GOT3 (cell line): ENCODE measurements around the gene PKNOX1.
"Not testable (repeated sequence)": the region's sequence is repeated elsewhere in the genome, so short reads cannot be mapped to it uniquely, and the experiment has no call there.

Source experiments
- DNase-seq: peaks from one replicate; lab custom pipeline; 2025; ENCODE audit warnings: mixed read lengths; lab: John Stamatoyannopoulos, UW

Gene PKNOX1

GRCh38 chr21:43020771-43021170 lies 46.4 kb downstream of the PKNOX1 start:
- DNase-seq, result no peak

GRCh38 chr21:43021191-43021590 lies 46.8 kb downstream of the PKNOX1 start:
- no peak for DNase-seq

GRCh38 chr21:43021756-43022600 lies 47.6 kb downstream of the PKNOX1 start:
- DNase-seq, result no peak

DNA sequence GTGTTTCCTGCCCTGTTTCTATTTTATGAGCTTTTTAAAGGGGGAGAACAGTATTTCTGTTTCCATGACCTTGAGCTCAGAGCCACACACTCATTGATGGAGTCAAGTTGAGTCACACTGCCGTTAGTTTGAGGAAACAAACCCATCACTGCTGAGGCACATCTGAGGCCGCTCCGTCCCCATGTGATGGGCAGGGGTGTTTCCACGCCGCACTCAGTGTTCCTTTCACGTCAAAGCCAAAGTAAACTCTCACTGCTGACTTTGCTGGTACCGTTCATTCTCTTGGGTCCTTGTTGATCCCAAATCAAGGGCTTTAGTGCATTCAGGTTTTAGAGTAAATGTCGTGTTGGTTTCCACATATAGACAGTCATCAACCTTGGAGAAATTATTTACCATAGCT lies 48.8 kb downstream of the PKNOX1 start:
- no peak for DNase-seq

DNA sequence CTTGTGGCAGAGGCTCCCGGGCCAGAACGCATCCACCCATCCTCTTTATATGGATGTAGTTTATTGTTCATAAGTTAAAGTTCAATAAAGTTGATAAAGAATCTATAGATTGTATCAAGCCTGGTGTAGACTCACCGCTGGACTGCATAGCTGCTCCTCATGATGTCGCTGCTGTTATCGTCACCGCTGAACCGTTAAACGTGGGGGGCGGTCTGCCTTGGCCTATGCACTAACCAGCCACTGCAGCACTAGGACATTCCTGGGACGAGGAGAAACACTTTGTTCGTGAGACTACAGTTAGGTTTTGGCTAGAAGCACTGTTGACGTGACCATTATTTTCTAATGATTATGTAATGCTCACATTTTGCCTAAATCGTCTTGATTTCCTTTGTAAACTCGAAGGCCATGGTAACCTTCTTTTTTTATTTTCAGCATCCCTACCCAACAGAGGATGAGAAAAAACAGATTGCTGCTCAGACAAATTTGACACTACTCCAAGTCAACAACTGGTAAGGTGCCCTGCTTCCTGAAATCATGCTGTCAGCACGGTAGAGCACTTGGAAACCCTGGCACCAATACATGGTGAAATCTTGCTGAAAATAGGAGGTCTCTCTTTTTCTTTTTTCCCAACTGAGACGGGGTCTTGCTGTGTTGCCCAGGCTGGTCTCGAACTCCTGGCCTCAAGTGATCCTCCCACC lies 50.2 kb downstream of the PKNOX1 start:
- no peak for DNase-seq

GRCh38 chr21:43025636-43026180 lies 51.3 kb downstream of the PKNOX1 start:
- DNase-seq, result no peak

- no peak for DNase-seq
These were observed 53.7 kb downstream of the PKNOX1 start for GRCh38 chr21:43027846-43028731.

GRCh38 chr21:43029785-43030184 lies 55.4 kb downstream of the PKNOX1 start:
- DNase-seq, result no peak

GRCh38 chr21:43031121-43031619 lies 56.8 kb downstream of the PKNOX1 start:
- no peak for DNase-seq

DNA sequence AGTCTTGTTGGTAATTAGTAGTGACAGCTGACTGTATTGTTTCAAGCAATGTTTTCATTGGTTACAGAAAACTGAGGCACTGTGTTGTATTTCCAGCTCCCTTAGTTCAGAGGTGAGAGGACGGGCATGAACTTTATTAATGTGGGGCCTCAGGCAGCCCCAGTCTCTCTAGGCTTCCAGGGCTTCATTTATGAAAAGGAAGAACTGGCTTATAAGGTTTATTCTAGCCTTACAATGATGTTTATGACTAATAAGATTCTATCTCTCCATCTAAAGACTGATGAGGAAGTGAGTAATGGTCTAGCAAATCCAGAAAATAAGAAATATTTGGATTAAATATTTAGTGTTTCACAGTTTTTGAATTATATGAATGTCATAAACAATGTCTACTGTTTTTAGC lies 59.7 kb downstream of the PKNOX1 start:
- no peak for DNase-seq

DNA sequence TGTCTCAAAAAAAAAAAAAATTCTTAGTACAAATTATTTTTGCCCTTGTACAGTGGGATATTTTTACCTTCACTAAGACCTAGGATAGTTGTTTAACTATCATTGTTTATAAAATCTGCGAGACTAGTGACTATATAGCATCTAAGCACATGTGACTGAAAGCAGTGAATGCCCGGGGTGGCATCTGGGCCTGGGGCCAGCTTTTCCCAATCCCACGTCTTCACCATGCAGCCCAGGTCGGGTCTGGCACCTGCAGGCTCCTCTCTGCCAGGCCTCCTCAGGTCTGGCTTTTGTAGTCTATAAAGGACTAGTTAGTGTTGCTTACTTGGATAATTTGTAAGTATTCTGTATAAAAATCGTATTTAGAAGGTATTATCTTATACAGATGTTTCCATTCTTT lies 60.5 kb downstream of the PKNOX1 start:
- DNase-seq, result no peak

- DNase-seq, result not testable (repeated sequence)
These were observed 62.5 kb downstream of the PKNOX1 start for GRCh38 chr21:43036889-43037288.

GRCh38 chr21:43037918-43038658 lies 63.7 kb downstream of the PKNOX1 start:
- not testable (repeated sequence) for DNase-seq

GRCh38 chr21:43038659-43039044 lies 64.3 kb downstream of the PKNOX1 start:
- not testable (repeated sequence) for DNase-seq

DNA sequence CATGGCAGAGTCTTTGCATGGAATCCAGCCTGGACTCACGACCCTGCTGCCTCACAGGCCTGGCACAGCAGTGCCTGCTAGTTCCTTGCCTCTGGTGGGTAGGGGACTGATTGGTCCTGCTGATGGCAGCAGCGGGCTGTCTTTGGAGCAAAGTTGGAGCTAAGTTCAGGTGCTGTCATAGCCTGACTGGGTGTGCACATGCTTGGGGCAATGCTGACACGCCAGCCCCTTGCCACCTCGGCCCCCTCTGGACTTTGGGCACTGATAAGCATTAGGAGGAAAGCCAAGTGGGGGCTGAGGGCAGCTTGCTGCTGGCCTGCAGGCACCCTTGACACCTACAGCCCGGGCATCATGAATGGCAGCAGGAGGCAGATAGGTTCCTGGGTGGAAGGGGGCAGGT lies 67.8 kb downstream of the PKNOX1 start:
- DNase-seq, result not testable (repeated sequence)

DNA sequence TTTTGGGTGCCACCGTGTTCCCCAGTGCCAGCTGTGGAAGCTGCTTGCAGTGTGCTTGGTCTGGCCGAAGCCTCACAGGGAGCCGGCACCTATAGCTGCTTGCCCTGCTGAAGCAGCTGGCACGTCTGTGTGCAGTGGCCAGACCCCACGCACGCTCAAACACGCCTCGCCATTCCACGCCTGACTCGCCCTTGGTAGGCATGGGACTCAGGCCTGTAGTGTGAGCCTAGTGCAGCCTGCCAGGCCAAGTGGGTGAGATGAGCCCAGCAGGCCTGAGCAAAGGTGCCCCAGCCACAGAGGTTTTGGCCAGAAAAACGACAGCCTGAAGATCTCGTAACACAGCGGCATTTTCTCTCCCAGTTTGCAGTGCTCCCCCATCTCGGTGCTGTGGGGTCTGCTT lies 68.9 kb downstream of the PKNOX1 start:
- not testable (repeated sequence) for DNase-seq

DNA sequence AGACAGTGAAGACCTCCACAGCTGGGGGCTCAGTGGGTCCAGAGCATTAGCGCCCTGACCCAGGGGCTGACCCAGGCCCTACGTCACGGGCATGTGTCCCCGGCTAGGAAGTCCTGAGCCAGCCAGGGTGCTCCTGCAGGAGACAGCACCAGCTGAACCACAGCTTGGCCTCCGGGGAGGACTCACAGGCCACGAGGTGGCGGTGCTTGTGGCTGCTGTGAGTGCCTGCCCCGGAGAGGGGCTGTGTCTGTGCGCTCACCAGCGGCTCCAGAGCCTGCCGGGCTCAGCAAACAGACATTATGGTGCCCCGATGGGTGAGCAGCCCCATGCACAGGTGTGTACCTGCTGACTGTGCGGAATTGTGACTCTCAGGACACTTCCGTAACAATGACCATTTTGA lies 70.2 kb downstream of the PKNOX1 start:
- DNase-seq, result not testable (repeated sequence)

GRCh38 chr21:43045165-43045875 lies 71.0 kb downstream of the PKNOX1 start:
- not testable (repeated sequence) for DNase-seq

GRCh38 chr21:43045876-43046821 lies 71.8 kb downstream of the PKNOX1 start:
- DNase-seq, result not testable (repeated sequence)
